Measurements from ENCODE around the gene TFF3. TPM values are rescaled to one million over a fixed set of nuclear protein-coding genes. Genes with fewer than 3 reads are reported as not detected.

TFF3 gene
- total RNA-seq, 1 donor: not detected

DNA sequence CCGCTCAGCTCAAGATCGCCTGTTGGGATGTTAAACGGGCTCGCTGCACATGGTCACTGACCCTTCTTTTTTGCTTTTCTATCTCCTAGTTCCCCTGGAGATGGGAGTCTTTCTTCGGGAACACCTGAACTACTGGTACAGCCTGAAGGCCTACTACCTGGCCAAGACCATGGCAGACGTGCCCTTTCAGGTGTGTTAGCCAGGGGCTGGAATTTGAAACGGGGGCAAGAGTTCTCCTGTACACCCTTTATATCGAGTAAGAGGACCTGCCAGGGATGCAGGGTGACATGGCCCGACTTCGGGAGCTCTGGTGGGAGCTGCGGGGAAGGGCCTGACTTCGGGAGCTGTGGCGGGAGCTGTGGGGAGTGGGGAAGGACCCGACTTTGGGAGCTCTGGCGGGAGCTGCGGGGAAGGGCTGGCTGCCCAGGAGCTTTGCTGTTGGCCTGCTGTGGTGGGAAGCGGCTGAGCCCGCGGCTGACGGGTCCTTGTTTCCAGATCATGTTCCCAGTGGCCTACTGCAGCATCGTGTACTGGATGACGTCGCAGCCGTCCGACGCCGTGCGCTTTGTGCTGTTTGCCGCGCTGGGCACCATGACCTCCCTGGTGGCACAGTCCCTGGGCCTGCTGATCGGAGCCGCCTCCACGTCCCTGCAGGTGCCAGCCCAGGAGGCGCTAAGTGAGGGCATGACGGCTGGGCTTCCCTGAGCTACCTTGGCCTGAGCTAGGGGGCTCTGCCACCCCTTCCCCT, 24.0 kb downstream of the TFF3 start:
- H3K4me3 ChIP-seq (ENCODE audit: low read depth, low read length): no peak overlapping the region
- TF ChIP-seq, protein P1, sequence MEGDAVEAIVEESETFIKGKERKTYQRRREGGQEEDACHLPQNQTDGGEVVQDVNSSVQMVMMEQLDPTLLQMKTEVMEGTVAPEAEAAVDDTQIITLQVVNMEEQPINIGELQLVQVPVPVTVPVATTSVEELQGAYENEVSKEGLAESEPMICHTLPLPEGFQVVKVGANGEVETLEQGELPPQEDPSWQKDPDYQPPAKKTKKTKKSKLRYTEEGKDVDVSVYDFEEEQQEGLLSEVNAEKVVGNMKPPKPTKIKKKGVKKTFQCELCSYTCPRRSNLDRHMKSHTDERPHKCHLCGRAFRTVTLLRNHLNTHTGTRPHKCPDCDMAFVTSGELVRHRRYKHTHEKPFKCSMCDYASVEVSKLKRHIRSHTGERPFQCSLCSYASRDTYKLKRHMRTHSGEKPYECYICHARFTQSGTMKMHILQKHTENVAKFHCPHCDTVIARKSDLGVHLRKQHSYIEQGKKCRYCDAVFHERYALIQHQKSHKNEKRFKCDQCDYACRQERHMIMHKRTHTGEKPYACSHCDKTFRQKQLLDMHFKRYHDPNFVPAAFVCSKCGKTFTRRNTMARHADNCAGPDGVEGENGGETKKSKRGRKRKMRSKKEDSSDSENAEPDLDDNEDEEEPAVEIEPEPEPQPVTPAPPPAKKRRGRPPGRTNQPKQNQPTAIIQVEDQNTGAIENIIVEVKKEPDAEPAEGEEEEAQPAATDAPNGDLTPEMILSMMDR (IDR thresholded peaks at IDR 0.05; ENCODE audit: insufficient read depth, low read length): no peak
- DNase-seq (ENCODE audit: low read depth): no peak

DNA sequence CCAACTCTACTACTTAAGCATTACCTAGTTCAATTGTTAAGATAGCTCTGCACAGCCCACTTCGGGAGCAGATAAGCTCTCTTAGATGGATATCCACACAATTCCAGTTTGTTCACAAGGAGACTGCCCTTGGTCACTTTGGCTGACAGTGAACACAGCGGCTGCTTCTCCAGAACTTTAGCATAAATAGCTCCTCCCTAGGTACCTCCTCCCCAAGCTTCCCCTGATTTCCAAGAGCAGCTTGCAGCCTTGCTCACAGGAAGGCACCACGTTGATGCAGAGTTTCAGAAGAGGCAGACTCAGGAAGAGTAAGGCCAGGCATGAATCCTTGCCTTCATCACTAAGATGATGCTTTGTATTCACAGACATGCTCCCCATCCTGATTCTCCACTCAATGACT, 24.7 kb downstream of the TFF3 start:
- no peak overlapping the region for H3K4me3 ChIP-seq (ENCODE audit: low read depth, low read length)
- DNase-seq (ENCODE audit: low read depth): no peak
- TF ChIP-seq, protein P1 (IDR thresholded peaks at IDR 0.05; ENCODE audit: insufficient read depth, low read length): no peak

DNA sequence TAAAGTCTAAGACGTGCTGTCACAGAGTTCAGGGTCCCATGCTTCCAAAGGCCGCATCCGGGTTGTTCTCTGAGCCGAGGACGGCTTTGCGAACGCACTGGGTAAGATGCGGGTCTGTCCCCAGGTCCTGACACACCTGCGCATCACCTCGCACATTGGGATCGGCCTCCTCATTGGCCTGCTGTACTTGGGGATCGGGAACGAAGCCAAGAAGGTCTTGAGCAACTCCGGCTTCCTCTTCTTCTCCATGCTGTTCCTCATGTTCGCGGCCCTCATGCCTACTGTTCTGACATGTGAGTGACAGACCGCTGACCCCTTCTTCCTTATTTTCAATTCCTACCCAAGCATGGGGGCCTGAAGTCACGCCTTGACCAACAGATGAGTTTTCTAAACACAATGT, 25.3 kb downstream of the TFF3 start:
- DNase-seq (ENCODE audit: low read depth): no peak
- TF ChIP-seq, protein P1 (IDR thresholded peaks at IDR 0.05; ENCODE audit: insufficient read depth, low read length): no peak

DNA sequence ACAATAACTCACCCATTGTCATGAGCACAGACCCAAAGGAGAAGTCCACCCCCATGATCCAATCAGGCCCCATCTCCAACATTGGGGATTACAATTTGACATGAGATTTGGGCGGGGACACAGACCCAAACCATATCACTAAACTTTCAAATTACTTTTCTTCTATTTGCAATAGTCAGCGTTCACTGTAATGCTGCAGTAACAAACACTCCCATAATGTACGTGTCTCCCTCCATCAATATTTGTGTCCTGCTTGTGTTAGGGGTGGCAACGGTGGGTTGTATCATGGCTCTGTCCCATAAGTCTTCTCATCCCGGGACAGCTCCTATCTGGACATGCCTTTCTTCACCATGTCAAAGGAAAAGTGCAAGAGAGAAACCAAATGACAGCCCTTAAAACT, 26.2 kb downstream of the TFF3 start:
- TF ChIP-seq, protein P1 (IDR thresholded peaks at IDR 0.05; ENCODE audit: insufficient read depth, low read length): no peak
- no peak overlapping the region for H3K4me3 ChIP-seq (ENCODE audit: low read depth, low read length)
- no peak for DNase-seq (ENCODE audit: low read depth)

More for the DNA sequence above, 25.3 kb downstream of the TFF3 start:
- no peak overlapping the region for H3K4me3 ChIP-seq (ENCODE audit: low read depth, low read length)

DNA sequence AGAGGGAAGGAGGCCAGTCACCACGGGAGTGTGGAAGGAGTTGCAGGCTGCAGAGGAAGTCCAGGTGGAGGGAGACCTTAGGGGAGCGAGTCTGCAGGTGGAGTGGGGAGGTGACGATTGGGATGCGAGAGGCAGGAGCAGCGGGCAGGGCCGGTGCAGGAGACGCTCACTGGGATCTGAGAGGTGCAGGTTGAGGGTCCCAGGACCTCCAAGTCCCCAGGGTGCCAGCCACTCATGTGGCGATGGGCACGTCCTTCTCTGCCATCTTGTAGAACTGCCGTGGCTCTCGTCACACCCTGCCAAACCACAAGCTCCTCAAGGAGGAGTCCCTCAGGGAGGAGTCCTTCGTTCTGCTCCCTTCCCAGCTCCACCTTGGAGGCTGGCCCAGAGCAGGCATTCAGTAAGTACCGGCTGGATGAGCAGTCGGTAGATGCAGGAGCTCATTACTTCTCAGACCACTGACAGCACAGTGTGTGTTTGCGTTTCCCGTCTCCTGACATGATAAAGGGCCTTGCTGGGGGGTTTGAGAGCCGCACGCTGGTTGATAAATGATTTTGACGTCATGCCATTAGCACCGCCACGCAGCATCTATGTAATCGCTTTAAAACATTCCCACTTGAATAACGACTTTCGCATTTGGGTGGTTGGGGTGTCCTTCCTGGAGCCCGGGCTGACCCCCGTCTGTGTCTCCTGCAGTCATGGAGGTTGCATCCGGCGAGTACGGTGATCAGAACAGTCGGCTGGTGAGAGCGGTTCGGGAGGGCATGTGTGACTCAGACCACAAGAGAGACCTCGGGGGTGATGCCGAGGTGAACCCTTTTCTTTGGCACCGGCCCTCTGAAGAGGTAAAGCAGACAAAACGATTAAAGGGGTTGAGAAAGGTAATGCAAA, 27.8 kb downstream of the TFF3 start:
- TF ChIP-seq, protein P1 (IDR thresholded peaks at IDR 0.05; ENCODE audit: insufficient read depth, low read length): no peak
- no peak for DNase-seq (ENCODE audit: low read depth)
- no peak overlapping the region for H3K4me3 ChIP-seq (ENCODE audit: low read depth, low read length)

DNA sequence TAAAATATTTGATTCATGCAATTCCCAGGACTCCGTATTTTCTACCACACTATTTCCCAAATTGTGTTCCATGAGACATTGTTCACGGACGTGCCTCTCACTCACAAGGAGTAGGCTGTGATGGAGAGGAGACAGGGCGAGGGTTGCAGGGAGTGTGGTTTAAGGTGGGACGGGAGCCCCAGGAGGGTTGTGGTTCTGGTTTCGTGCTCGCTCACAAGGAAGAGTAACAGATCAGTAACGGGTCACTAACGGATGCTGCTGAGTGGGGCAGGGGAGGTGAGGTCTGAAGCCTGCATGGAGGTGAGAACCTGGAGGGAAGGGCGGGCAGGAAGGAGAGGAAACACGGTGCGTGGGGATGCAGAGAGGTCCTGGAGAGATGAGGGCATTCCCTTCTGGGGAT, 28.8 kb downstream of the TFF3 start:
- H3K4me3 ChIP-seq (ENCODE audit: low read depth, low read length): no peak overlapping the region
- no peak for DNase-seq (ENCODE audit: low read depth)
- TF ChIP-seq, protein P1 (IDR thresholded peaks at IDR 0.05; ENCODE audit: insufficient read depth, low read length): no peak
